ENCODE measurements around the gene SATL1. TPM values are rescaled to one million over a fixed set of nuclear protein-coding genes. Genes with fewer than 3 reads are reported as not detected.

The SATL1 gene
- total RNA-seq, result not detected in 2 replicates

GRCh38 chrX:85243761-85244449, at the start of gene SATL1, which contains the start of gene ZNF711:
TSS of gene SATL1 (minus strand) at chrX:85243779. CDS start at chrX:85108968, 134,811 bp downstream.
TSS of gene ZNF711 (plus strand) at chrX:85243991. CDS start at chrX:85247573, 3,582 bp downstream.

Other genes starting within 250 kb of the SATL1 start
- gene APOOL, start 239.9 kb downstream of the SATL1 start, total RNA-seq, result 10.3 and 11.7 TPM in 2 replicates
- gene ZNF711, start 212 bp upstream of the SATL1 start, total RNA-seq, result 0.13 and 0.49 TPM in 2 replicates
- 0.84 and 1.1 TPM in 2 replicates for gene POF1B, start 135.9 kb upstream of the SATL1 start, total RNA-seq

Data from mammary microvascular endothelial cell (primary cell).